HG02884 (cell line): ENCODE measurements around the gene KLF4.

Experiments used
- ATAC-seq: cut with Tn5 transposase; IDR thresholded peaks from one replicate; pipeline ENCODE4 v1.9.1; 2021; ENCODE audit warnings: mild to moderate bottlenecking, moderate library complexity; ENCODE audit not compliant: unreplicated experiment

Gene KLF4

GRCh38 chr9:107488375-107489143 lies 1.0 kb downstream of the KLF4 start:
- no peak for ATAC-seq

GRCh38 chr9:107487521-107488374 lies 1.8 kb downstream of the KLF4 start:
- ATAC-seq = no peak

- no peak for ATAC-seq
Observed at GRCh38 chr9:107486674-107487520, 2.7 kb downstream of the KLF4 start.

GRCh38 chr9:107485458-107486043 lies 4.0 kb downstream of the KLF4 start:
- no peak for ATAC-seq

GRCh38 chr9:107484117-107484723 lies 5.3 kb downstream of the KLF4 start:
- peak; percentile 61 for ATAC-seq

GRCh38 chr9:107483666-107484065 lies 5.9 kb downstream of the KLF4 start:
- ATAC-seq = no peak

- no peak for ATAC-seq
Observed at GRCh38 chr9:107481035-107481434, 8.5 kb downstream of the KLF4 start.

GRCh38 chr9:107480386-107480789 lies 9.2 kb downstream of the KLF4 start:
- no peak for ATAC-seq

- ATAC-seq = no peak
Observed at GRCh38 chr9:107478805-107479204, 10.8 kb downstream of the KLF4 start.

- ATAC-seq = no peak
Observed at GRCh38 chr9:107474124-107474523, 15.4 kb downstream of the KLF4 start.

GRCh38 chr9:107472581-107473340 lies 16.8 kb downstream of the KLF4 start:
- ATAC-seq = no peak

GRCh38 chr9:107471552-107471951 lies 18.0 kb downstream of the KLF4 start:
- ATAC-seq = no peak

- ATAC-seq = no peak
Observed at GRCh38 chr9:107467416-107467815, 22.2 kb downstream of the KLF4 start.

- no peak for ATAC-seq
Observed at GRCh38 chr9:107466826-107467225, 22.7 kb downstream of the KLF4 start.

GRCh38 chr9:107465467-107466451 lies 23.8 kb downstream of the KLF4 start:
- peak; percentile 78 for ATAC-seq

- no peak for ATAC-seq
Observed at GRCh38 chr9:107464516-107464915, 25.1 kb downstream of the KLF4 start.

- ATAC-seq = no peak
Observed at GRCh38 chr9:107462691-107463090, 26.9 kb downstream of the KLF4 start.
